ENCODE data around the gene CHST10. TPM values are rescaled to one million over a fixed set of nuclear protein-coding genes. Genes with fewer than 3 reads are reported as not detected.

Gene CHST10
- total RNA-seq, 6 experiments from 2014 or later = 0.19 to 0.88 (median 0.50) TPM

DNA sequence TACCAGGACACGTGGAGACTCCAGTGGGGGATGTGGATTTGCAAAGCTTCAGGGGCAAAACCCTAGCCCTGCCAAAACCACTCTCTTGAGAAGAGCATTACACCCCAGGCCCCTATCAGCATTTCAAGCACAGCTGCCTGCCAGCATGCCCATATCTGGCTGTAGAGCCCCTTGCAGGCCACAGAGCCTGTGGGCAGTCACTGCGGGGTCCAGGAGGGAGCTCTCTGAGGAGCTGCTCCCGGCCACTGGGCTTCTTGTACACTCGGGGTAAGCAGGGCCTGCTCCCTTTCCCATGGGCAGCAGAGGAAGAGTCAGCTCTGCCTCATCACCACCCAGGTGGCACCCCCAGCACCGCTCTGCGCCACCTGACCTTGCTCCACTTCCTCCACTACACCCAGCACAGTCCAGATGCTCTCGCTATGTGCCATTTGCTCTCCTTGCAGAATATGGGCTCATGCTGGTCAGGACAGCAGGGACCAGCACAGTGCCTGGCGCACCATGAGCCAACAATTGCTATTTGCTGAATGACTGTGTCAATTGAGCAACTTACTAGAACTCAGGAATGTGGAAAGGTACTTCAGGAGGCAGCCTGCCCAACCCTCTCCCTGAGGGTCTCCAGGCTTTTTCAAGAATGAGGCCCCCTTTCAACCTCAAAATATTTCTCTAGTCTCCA is 7.4 kb downstream of the CHST10 start:
- TF ChIP-seq POLR2A (IDR thresholded peaks at IDR 0.05) = no peak
- TF ChIP-seq, protein P1, sequence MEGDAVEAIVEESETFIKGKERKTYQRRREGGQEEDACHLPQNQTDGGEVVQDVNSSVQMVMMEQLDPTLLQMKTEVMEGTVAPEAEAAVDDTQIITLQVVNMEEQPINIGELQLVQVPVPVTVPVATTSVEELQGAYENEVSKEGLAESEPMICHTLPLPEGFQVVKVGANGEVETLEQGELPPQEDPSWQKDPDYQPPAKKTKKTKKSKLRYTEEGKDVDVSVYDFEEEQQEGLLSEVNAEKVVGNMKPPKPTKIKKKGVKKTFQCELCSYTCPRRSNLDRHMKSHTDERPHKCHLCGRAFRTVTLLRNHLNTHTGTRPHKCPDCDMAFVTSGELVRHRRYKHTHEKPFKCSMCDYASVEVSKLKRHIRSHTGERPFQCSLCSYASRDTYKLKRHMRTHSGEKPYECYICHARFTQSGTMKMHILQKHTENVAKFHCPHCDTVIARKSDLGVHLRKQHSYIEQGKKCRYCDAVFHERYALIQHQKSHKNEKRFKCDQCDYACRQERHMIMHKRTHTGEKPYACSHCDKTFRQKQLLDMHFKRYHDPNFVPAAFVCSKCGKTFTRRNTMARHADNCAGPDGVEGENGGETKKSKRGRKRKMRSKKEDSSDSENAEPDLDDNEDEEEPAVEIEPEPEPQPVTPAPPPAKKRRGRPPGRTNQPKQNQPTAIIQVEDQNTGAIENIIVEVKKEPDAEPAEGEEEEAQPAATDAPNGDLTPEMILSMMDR (IDR thresholded peaks at IDR 0.05) = no peak
- intact Hi-C loops (cut with DNase I) = no loop called here
- H3K4me3 ChIP-seq = no peak overlapping the region
- no peak for DNase-seq
- no peaks in the 10 kb centered on the region for H3K9me3 ChIP-seq
- no peaks in the 10 kb centered on the region for H3K36me3 ChIP-seq
- H3K27me3 ChIP-seq = no peaks in the 10 kb centered on the region
- no peaks in the 10 kb centered on the region for H3K4me1 ChIP-seq
- no peak overlapping the region for H3K27ac ChIP-seq
- 100% methylated on average over 1 of the region's 8 CpGs for WGBS (ENCODE audit: insufficient coverage, low coverage, low lambda C conversion rate, missing lambda C conversion rate)
- no peak for ATAC-seq

DNA sequence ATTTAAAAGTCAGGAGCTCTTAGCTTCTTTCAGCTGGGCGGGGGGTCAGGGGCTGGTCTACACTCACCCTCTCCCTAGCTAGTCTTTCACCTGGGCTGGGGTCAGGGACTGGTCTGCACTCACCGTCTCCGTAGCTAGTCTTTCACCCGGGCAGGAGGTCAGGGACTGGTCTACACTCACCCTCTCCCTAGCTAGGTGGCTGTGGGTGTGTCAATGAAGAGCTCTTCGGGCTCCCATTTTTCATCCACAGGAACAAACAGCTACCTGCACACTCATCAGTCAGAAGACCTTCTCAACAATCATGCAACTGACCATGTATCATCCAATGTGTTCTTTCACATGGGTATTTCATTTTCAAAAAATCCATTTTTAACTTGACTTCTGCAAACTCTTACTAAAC is 8.0 kb downstream of the CHST10 start:
- 60% methylated on average over 1 of the region's 5 CpGs for WGBS (ENCODE audit: insufficient coverage, low coverage, low lambda C conversion rate, missing lambda C conversion rate)
- no peaks in the 10 kb centered on the region for H3K9me3 ChIP-seq

DNA sequence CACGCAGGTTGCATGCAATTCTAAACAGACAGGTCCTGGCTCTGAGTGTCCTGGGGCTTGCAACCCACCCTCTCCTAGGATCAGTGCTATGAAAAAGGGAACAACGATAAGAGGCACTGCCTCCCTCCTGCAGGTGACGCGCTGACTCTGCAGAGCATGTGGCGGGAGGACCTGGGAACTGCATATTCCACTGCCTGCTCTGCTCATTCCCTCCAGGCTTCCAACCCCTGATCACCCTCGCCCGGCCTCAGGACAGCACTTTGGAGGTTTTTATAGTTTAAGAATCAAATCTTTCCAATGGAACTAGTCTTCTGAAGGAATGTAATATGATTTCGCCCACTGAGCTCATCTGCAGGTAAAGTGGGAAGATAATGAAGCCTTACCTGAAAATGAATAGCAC is 8.5 kb downstream of the CHST10 start:
- DNase-seq (no peak), ATAC-seq (no peak)
- WGBS (ENCODE audit: insufficient coverage, low coverage, low lambda C conversion rate, missing lambda C conversion rate) = 82% methylated on average over 8 of the region's 8 CpGs
- Histone ChIP-seq H3K27ac (no peak overlapping the region), H3K36me3 (no peaks in the 10 kb centered on the region), H3K9me3 (no peaks in the 10 kb centered on the region), H3K4me3 (no peak overlapping the region), H3K27me3 (no peaks in the 10 kb centered on the region), H3K4me1 (no peaks in the 10 kb centered on the region)
- intact Hi-C loops (cut with DNase I) = no loop called here
- TF ChIP-seq, protein P1 (IDR thresholded peaks at IDR 0.05) = no peak
- no peak for TF ChIP-seq POLR2A (IDR thresholded peaks at IDR 0.05)

More for the DNA sequence above, 8.0 kb downstream of the CHST10 start:
- no peak overlapping the region for H3K27ac ChIP-seq
- ATAC-seq = no peak
- H3K4me1 ChIP-seq = no peaks in the 10 kb centered on the region
- TF ChIP-seq POLR2A (IDR thresholded peaks at IDR 0.05) = no peak
- TF ChIP-seq, protein P1 (IDR thresholded peaks at IDR 0.05) = no peak
- H3K27me3 ChIP-seq = no peaks in the 10 kb centered on the region
- no peak overlapping the region for H3K4me3 ChIP-seq
- no peaks in the 10 kb centered on the region for H3K36me3 ChIP-seq
- DNase-seq = no peak
- intact Hi-C loops (cut with DNase I) = no loop called here

DNA sequence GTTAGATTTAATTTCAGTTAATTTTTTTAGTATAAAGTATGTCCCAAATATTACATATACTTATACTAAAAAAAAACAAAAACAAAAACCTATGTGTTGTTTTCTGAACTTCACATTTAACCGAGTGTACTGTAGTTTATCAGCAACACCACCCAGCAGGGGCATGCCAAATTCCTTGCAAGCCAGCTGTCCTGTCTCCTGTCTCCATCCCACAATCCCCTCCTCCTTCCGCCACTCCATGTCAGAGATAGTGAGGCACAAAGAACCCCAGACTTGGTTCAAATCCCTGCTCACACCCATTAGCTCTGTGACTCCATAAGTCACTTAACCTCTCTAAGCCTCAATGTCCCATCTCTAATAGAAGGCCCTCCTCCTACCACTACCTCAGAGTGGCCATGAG is 9.4 kb downstream of the CHST10 start:
- DNase-seq = no peak
- no peaks in the 10 kb centered on the region for H3K9me3 ChIP-seq
- no peak for ATAC-seq
- intact Hi-C loops (cut with DNase I) = no loop called here
- TF ChIP-seq POLR2A (IDR thresholded peaks at IDR 0.05) = no peak
- TF ChIP-seq, protein P1 (IDR thresholded peaks at IDR 0.05) = no peak
- no peaks in the 10 kb centered on the region for H3K27me3 ChIP-seq
- 79% methylated on average over 2 of the region's 2 CpGs for WGBS (ENCODE audit: insufficient coverage, low coverage, low lambda C conversion rate, missing lambda C conversion rate)
- no peaks in the 10 kb centered on the region for H3K36me3 ChIP-seq
- no peak overlapping the region for H3K4me3 ChIP-seq
- H3K27ac ChIP-seq = no peak overlapping the region
- H3K4me1 ChIP-seq = no peaks in the 10 kb centered on the region
